Measurements from ENCODE around the gene DOLK. TPM values are rescaled to one million over a fixed set of nuclear protein-coding genes. Genes with fewer than 3 reads are reported as not detected.

The DOLK gene
- total RNA-seq, 2 experiments from 2014 or later: 7.7 to 11.1 TPM

GRCh38 chr9:128921881-128922763 lies 25.3 kb downstream of the DOLK start:
- ATAC-seq (peak; percentile 35), DNase-seq (no peak)
- Mint-ChIP-seq H3K9me3 (ENCODE audit: low read depth) (no peaks in the 10 kb centered on the region), H3K27me3 (no peaks in the 10 kb centered on the region), H3K27ac (no peak overlapping the region), H3K4me1 (peaks cover 8% of the 10 kb centered on the region), H3K36me3 (peaks cover 4% of the 10 kb centered on the region), H3K4me3 (no peak overlapping the region)
- CTCF ChIA-PET: interaction anchor here (1.4 to 2.8 kb wide), 2 partner anchors 20 to 59 kb away, joined by 5 to 10 read pairs; no protein-coding TSS in a partner anchor

GRCh38 chr9:128920381-128921058 lies 26.9 kb downstream of the DOLK start, which contains the start of gene PHYHD1:
Gene PHYHD1, plus strand, starts transcription at chr9:128920982. Its CDS starts 1,342 bp downstream, at chr9:128922324.
- DNase-seq: no peak
- Mint-ChIP-seq H3K4me1 (peaks cover 4% of the 10 kb centered on the region), H3K27ac (no peak within 1 kb of the TSS), H3K27me3 (no peaks in the 10 kb centered on the region), H3K36me3 (peaks cover 6% of the 10 kb centered on the region), H3K9me3 (ENCODE audit: low read depth) (no peaks in the 10 kb centered on the region), H3K4me3 (no peak within 1 kb of the TSS)
- CTCF ChIA-PET: interaction anchor here (0.8 to 2.8 kb wide), 3 partner anchors 10 to 102 kb away, joined by 3 to 10 read pairs (median 3); partner anchors contain the start of gene ENDOG
- ATAC-seq: no peak

GRCh38 chr9:128919402-128920089 lies 27.9 kb downstream of the DOLK start:
- CTCF ChIA-PET: interaction anchor here (2.8 kb wide), 1 partner anchor 56 kb away, joined by 10 read pairs; no protein-coding TSS in a partner anchor
- H3K4me1 Mint-ChIP-seq: peaks cover 4% of the 10 kb centered on the region
- ATAC-seq (no peak), DNase-seq (no peak)
- no peaks in the 10 kb centered on the region for H3K27me3 Mint-ChIP-seq
- H3K9me3 Mint-ChIP-seq (ENCODE audit: low read depth): no peaks in the 10 kb centered on the region
- H3K27ac Mint-ChIP-seq: no peak overlapping the region
- peaks cover 6% of the 10 kb centered on the region for H3K36me3 Mint-ChIP-seq
- H3K4me3 Mint-ChIP-seq: no peak overlapping the region

GRCh38 chr9:128918921-128919320 lies 28.5 kb downstream of the DOLK start:
- no peaks in the 10 kb centered on the region for H3K9me3 Mint-ChIP-seq (ENCODE audit: low read depth)
- DNase-seq: no peak
- H3K4me1 Mint-ChIP-seq: peaks cover 4% of the 10 kb centered on the region
- no peak overlapping the region for H3K4me3 Mint-ChIP-seq
- no peak for ATAC-seq
- no peak overlapping the region for H3K27ac Mint-ChIP-seq
- CTCF ChIA-PET: interaction anchor here (0.6 to 1.0 kb wide), 2 partner anchors 8 to 10 kb away, joined by 3 to 4 read pairs; no protein-coding TSS in a partner anchor
- no peaks in the 10 kb centered on the region for H3K27me3 Mint-ChIP-seq
- H3K36me3 Mint-ChIP-seq: peaks cover 6% of the 10 kb centered on the region

GRCh38 chr9:128917151-128917849 lies 30.1 kb downstream of the DOLK start:
- no peaks in the 10 kb centered on the region for H3K27me3 Mint-ChIP-seq
- no peak overlapping the region for H3K4me3 Mint-ChIP-seq
- H3K36me3 Mint-ChIP-seq: peaks cover 12% of the 10 kb centered on the region
- peak overlapping the region; percentile 32 for H3K27ac Mint-ChIP-seq
- no peaks in the 10 kb centered on the region for H3K9me3 Mint-ChIP-seq (ENCODE audit: low read depth)
- no peak for ATAC-seq
- CTCF ChIA-PET: interaction anchor here (0.7 to 2.5 kb wide), 2 partner anchors 10 to 19 kb away, joined by 3 to 15 read pairs; no protein-coding TSS in a partner anchor
- peaks cover 13% of the 10 kb centered on the region for H3K4me1 Mint-ChIP-seq
- DNase-seq: no peak

GRCh38 chr9:128916745-128917144 lies 30.7 kb downstream of the DOLK start:
- Mint-ChIP-seq H3K9me3 (ENCODE audit: low read depth) (no peaks in the 10 kb centered on the region), H3K4me1 (peaks cover 16% of the 10 kb centered on the region), H3K27me3 (no peaks in the 10 kb centered on the region), H3K4me3 (no peak overlapping the region), H3K27ac (no peak overlapping the region), H3K36me3 (peaks cover 12% of the 10 kb centered on the region)
- DNase-seq (no peak), ATAC-seq (no peak)
- CTCF ChIA-PET: interaction anchor here (0.7 to 2.5 kb wide), 2 partner anchors 11 to 19 kb away, joined by 3 to 15 read pairs; no protein-coding TSS in a partner anchor

- peaks cover 17% of the 10 kb centered on the region for H3K4me1 Mint-ChIP-seq
- H3K36me3 Mint-ChIP-seq: peaks cover 12% of the 10 kb centered on the region
- no peak for DNase-seq
- no peaks in the 10 kb centered on the region for H3K9me3 Mint-ChIP-seq (ENCODE audit: low read depth)
- H3K4me3 Mint-ChIP-seq: no peak overlapping the region
- no peak overlapping the region for H3K27ac Mint-ChIP-seq
- ATAC-seq: no peak
- no peaks in the 10 kb centered on the region for H3K27me3 Mint-ChIP-seq
- CTCF ChIA-PET: interaction anchor here (0.7 to 2.5 kb wide), 2 partner anchors 12 to 20 kb away, joined by 3 to 15 read pairs; no protein-coding TSS in a partner anchor
Measured at GRCh38 chr9:128916204-128916603, 31.2 kb downstream of the DOLK start.

- Mint-ChIP-seq H3K4me1 (peaks cover 25% of the 10 kb centered on the region), H3K4me3 (no peak overlapping the region), H3K9me3 (ENCODE audit: low read depth) (no peaks in the 10 kb centered on the region), H3K27me3 (no peaks in the 10 kb centered on the region), H3K27ac (no peak overlapping the region), H3K36me3 (peaks cover 16% of the 10 kb centered on the region)
- CTCF ChIA-PET: interaction anchor here (1.0 kb wide), 1 partner anchor 13 kb away, joined by 4 read pairs; no protein-coding TSS in a partner anchor
- ATAC-seq (no peak), DNase-seq (no peak)
Measured at GRCh38 chr9:128913995-128914772, 33.2 kb downstream of the DOLK start.

GRCh38 chr9:128913048-128913900 lies 34.1 kb downstream of the DOLK start:
- ATAC-seq: no peak
- Mint-ChIP-seq H3K27me3 (no peaks in the 10 kb centered on the region), H3K27ac (peak overlapping the region; percentile 52), H3K9me3 (ENCODE audit: low read depth) (no peaks in the 10 kb centered on the region), H3K36me3 (peaks cover 24% of the 10 kb centered on the region), H3K4me1 (peaks cover 32% of the 10 kb centered on the region), H3K4me3 (no peak overlapping the region)
- no peak for DNase-seq
- CTCF ChIA-PET: interaction anchor here (1.3 kb wide), 1 partner anchor 14 kb away, joined by 4 read pairs; no protein-coding TSS in a partner anchor

- Mint-ChIP-seq H3K4me1 (peaks cover 32% of the 10 kb centered on the region), H3K27me3 (no peaks in the 10 kb centered on the region), H3K9me3 (ENCODE audit: low read depth) (no peaks in the 10 kb centered on the region), H3K4me3 (no peak overlapping the region), H3K36me3 (peaks cover 31% of the 10 kb centered on the region), H3K27ac (peak overlapping the region; percentile 52)
- CTCF ChIA-PET: interaction anchor here (1.3 kb wide), 1 partner anchor 15 kb away, joined by 4 read pairs; no protein-coding TSS in a partner anchor
- ATAC-seq (no peak), DNase-seq (no peak)
Measured at GRCh38 chr9:128912270-128912853, 35.0 kb downstream of the DOLK start.

- peaks cover 33% of the 10 kb centered on the region for H3K4me1 Mint-ChIP-seq
Measured at GRCh38 chr9:128911529-128912035, 35.8 kb downstream of the DOLK start.

More at GRCh38 chr9:128911529-128912035, 35.8 kb downstream of the DOLK start:
- no peak for ATAC-seq
- DNase-seq: no peak
- H3K36me3 Mint-ChIP-seq: peaks cover 31% of the 10 kb centered on the region
- H3K27me3 Mint-ChIP-seq: no peaks in the 10 kb centered on the region
- H3K9me3 Mint-ChIP-seq (ENCODE audit: low read depth): no peaks in the 10 kb centered on the region
- no peak overlapping the region for H3K4me3 Mint-ChIP-seq
- H3K27ac Mint-ChIP-seq: no peak overlapping the region
- CTCF ChIA-PET: no interaction called here
